SH-SY5Y (cell line): ENCODE measurements around the gene TBC1D17.

Experiments
- GATA2 ChIP-seq: IDR thresholded peaks from 2 replicates; pipeline ENCODE4 v1.6.1; 2011; ENCODE audit warnings: mild to moderate bottlenecking, low read depth, low read length
- GATA3 ChIP-seq: IDR thresholded peaks from 2 replicates; pipeline ENCODE4 v1.6.1; 2011; ENCODE audit warnings: low read depth, mild to moderate bottlenecking, low read length, moderate library complexity

DNA sequence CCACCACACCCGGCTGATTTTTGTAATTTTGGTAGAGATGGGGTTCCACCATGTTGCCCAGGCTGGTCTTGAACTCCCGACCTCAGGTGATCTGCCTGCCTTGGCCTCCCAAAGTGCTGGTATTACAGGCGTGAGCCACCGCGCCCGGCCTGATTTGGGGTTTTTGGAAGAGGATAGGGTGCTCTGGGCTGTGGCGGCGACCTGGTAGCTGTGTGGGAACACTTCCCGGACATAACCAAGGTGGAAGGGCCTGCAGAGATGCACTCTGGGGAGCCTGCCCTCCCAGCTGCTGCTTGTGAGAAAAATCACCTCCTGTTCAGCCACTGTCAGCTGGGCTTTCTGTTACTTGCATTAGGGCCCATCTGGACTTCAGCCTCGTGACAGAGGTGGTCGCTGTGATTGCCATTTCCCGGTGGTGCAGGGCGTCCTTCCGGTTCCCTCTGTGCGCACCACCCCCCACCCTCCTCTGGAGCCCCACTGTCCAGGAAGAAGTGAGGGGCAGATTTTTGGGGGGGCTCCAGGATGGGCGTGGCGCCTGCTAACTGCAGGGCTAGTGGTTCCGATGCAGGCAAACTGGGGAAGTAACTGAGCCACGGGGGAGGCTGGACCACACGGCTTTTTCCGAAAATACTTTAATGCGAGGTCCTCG lies 11.7 kb downstream of the TBC1D17 start:
- no peak for TF ChIP-seq GATA2
- TF ChIP-seq GATA3, result no peak
